Astrocyte of the spinal cord (primary cell): ENCODE data around the gene LRRC32.

Source experiments
- DNase-seq: peaks from one replicate; pipeline ENCODE4 v3.0.0; 2011; ENCODE audit warnings: low read depth, low spot score
- H3K4me3 ChIP-seq: 2 replicates; pipeline ENCODE4 v1.5.1; 2011; ENCODE audit warnings: low read depth, mild to moderate bottlenecking, low read length, moderate library complexity
- in situ Hi-C: cut with HindIII; loops from 2 replicates; pipeline ENCODE4 v1.10.0; 2017; ENCODE audit warnings: low sequenced_read_pairs
- TF ChIP-seq, protein P1 (sequence below): IDR thresholded peaks from 2 replicates; pipeline ENCODE4 v1.5.1; 2012; ENCODE audit warnings: low read depth, mild to moderate bottlenecking, low read length, inconsistent platforms

The LRRC32 gene

DNA sequence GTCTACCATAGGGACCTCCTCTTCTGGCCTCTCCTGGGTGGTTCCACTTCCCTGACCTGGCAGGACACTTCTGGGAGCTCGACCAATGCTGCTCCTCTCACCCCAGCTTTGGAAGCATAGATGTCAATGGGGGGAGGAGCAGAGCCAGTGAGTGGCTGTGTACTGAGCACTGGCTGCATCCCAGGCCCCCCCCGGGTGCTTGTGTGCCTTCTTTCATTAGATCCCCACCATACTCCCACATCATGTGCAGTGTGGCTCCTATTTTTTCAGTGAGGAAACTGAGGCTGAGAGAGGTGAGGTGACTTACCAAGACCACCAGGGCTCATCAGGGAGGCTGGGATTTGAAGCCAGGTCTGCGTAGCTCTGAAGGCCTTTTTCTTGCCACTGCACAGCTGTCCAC lies 44.3 kb downstream of the LRRC32 start:
- TF ChIP-seq, protein P1, sequence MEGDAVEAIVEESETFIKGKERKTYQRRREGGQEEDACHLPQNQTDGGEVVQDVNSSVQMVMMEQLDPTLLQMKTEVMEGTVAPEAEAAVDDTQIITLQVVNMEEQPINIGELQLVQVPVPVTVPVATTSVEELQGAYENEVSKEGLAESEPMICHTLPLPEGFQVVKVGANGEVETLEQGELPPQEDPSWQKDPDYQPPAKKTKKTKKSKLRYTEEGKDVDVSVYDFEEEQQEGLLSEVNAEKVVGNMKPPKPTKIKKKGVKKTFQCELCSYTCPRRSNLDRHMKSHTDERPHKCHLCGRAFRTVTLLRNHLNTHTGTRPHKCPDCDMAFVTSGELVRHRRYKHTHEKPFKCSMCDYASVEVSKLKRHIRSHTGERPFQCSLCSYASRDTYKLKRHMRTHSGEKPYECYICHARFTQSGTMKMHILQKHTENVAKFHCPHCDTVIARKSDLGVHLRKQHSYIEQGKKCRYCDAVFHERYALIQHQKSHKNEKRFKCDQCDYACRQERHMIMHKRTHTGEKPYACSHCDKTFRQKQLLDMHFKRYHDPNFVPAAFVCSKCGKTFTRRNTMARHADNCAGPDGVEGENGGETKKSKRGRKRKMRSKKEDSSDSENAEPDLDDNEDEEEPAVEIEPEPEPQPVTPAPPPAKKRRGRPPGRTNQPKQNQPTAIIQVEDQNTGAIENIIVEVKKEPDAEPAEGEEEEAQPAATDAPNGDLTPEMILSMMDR: no peak
- DNase-seq: no peak
- H3K4me3 ChIP-seq: no peak overlapping the region
- in situ Hi-C loops: no loop called here

DNA sequence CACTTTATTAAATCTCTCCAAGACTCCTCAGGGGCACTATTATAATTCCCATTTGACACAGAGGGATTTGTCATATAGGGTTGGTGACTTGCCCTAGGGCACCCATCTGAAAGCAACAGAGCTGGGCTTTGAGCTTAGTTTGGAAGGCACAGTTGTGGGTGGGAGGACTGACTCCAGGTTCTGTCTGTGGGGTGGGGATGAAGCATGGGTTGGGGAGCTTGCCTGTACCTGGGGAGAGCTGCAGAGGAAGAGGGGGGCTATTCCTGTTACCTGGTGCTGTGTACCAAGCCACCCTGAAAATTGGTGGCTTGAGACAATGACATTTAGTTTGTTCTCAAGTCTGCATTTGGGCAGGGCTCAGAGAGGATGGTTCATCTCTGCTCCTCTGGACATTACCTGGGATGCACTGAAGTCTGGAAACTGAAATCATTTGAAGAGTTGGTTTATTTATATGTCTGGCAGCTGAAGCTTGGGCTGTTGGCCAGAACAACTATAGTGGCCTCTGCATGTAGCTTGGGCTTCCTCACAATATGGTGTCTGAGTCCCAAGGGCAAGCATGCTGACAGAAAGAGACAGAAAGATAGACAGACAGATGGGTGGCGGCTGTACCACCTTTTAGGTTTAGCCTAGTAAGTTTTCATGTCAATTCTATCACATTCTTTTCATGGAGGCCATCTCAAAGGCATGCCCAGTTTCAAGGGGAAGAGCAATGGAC lies 44.9 kb downstream of the LRRC32 start:
- no peak overlapping the region for H3K4me3 ChIP-seq
- DNase-seq: no peak
- in situ Hi-C loops: no loop called here
- TF ChIP-seq, protein P1: no peak

DNA sequence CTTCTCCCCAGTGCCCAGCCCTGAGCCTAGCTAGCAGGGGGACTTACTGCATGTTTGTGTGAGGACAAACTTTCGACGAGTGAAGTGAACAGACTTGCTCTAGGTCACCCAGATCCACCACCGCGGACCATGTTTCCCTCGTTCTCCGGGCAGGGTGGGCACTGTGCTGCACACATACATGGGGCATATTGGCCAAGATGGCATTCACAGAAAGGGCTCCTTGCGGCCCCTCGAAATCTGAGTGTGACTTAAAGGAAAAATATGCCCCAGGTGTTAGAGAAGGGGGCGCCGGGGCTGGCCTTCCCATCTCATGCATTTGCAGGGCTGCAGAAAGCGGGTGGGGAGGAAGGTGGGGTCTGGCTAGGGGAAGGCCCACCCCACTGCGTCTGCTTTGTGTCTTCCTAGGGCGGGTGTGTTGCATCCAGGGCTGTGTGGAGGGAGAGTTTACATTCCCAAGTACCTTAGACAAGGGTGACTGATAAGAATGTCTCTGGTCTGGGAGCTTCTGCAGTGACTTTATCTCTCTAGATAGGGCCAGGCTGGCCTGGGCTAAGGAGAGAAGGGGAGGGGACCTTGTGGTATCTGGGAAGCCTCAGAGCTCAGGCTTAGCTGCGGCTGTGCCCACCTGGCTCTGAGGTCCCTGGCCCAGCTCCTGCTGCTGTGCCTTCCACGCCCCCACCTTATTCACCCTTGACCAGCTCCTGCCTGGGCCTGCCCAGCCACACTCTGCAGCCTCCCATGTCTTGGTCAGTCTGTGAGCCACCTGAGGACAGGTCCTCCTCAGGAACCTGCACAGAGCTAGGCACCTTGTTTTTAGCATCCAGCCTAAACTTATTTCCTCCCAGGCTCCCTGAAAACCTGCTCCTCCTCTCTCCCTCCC lies 45.8 kb downstream of the LRRC32 start:
- H3K4me3 ChIP-seq: no peak overlapping the region
- TF ChIP-seq, protein P1: no peak
- no peak for DNase-seq
- in situ Hi-C loops: no loop called here

DNA sequence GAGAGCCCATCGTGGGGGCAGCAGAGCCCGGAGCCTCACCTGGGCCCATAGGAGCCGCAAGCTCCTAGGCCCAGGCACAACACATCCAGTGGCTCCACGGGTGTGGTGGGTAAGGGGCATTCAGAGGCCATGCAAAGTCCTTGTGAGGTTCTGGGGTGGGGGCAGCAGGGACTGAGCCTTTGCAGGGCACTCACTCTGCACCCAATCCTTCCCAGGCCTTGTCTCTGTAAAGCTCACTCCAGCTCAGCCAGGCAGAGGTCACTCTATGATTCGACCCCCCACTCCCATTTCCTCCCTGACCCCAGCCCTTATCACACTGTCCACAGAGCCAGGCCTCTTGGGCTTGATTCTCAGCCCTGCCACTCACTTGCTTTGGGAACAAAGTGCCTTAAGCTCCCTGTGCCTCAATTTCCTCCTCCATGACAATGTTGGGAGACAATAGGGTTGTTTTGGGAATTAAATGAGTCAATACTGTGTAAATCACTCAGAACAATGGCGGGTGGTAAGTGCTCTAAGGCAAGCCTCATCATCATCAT lies 46.6 kb downstream of the LRRC32 start:
- in situ Hi-C loops: no loop called here
- no peak overlapping the region for H3K4me3 ChIP-seq
- TF ChIP-seq, protein P1: no peak
- DNase-seq: no peak

DNA sequence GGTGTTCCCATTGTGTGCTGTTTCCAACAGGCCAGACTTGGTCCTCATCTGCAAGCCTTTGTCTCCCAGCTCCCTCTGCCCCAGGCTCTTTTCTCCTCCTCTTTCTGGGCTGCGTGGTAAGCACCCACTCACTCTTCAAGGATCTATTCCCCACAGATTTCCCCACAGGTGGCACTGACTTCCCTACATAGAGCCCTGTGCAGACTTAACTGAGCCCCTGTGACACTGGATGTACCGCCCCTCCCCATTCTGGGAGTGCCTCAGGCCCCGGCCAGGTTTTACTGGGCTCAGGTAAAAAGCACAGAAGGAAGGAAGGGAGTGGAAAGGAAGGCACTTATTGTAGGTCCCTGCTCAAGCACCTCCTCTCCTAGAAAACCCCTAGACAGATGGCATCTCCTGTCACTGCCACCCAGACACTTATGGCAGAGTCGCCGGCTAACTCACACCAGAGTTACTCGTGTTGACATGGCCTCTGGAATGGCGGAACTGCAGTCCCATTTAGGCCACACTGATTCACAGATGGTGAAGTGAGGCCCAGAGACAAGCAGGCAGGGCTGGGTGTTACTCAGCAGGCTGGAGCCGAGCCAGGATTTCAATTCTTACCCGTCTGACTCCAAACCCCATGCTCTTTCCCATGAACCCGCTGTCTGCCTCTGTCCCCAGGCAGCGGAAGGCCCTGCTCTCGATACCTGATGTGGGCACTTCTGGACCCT lies 47.2 kb downstream of the LRRC32 start:
- DNase-seq: no peak
- TF ChIP-seq, protein P1: no peak
- H3K4me3 ChIP-seq: no peak overlapping the region
- in situ Hi-C loops: no loop called here

DNA sequence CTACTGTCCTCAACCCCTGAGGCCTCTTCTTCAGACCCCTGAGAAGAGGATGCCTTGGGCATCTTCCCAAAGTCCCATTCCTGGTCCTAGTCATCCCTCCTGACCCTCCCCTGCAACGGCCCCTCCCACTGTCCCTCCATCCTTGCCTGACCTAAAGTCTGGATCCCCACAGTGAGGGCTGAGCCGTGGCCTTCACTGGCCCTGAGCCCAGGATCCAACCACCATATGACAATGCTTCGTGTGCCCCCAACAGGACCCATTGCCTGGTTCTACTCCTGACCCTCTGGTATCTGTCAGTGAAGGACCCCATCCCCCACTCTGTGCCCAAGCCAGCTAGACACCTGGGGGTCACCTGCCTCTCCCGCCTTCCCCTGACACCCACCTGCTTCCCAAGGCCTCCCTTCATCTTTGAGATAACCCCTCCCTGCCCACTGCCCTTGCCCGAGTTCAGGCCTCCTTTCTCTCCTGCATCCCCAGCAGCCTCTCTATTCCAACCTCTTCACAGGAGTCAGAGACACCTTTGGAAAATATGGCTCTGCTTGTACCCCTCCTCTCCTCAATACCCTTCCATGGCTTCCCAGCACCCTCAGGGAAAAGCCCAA lies 48.0 kb downstream of the LRRC32 start:
- H3K4me3 ChIP-seq: no peak overlapping the region
- no peak for DNase-seq
- TF ChIP-seq, protein P1: no peak
- in situ Hi-C loops: no loop called here
